GM18951 (cell line): Measurements from ENCODE around the gene RASSF1.

Source experiments
- POLR2A ChIP-seq: IDR thresholded peaks from 4 replicates; pipeline ENCODE4 v1.6.1; 2011; ENCODE audit warnings: mild to moderate bottlenecking; ENCODE audit not compliant: insufficient read length, insufficient read depth; ENCODE audit errors: extremely low read depth
- in situ Hi-C: fragments of 300-500 bp; cut with MboI; formaldehyde crosslinking; loops from one replicate; pipeline ENCODE4 v1.12.0; 2022; ENCODE audit warnings: low sequenced_read_pairs, mixed read lengths, inconsistent platforms; ENCODE audit not compliant: unreplicated experiment

The RASSF1 gene

DNA sequence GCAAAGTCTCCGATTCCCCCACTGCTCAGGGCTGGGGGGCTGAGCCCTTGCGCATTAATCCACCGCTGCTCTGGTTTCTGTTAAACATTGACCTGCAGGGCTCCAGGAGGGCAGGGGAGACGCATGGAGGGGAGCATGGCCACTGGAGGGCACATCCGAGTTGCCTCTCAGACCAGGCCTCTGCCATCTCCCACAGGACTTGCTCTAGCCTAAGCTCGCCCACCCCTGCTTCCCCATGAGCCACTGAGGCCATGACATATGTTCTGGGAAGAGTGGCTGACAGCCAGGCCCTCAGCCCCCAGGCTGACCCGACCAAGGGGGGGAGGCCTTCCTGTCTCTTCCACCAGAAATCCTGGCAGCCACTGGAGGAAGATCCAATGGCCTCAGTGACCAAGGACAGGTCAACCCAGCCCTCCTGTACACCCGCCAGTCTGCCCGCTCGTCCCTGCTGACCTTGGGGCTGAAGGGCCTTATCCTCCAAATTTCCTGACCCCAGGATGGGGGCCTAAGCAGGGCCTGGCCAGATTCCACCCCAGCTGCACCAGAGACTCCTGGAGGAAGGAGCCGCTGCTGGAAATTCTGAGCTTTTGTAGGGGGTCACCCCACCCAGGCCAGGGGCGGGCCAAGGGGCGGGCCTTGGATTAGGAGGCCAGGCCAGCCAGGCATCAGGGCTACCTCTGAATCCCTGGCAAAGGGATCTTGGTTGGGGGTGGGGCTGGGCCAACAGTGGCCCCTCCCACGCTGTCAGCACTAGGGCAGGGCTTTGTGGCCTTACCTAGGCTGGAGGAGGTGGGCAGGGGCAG lies 37.4 kb downstream of the RASSF1 start, which contains the start of gene HYAL1:
HYAL1 (minus strand) TSS at position 562 of the 803 bp plus-strand sequence. CDS start 618 bp downstream, outside the sequence.
- in situ Hi-C loops: no loop called here
- TF ChIP-seq POLR2A: no peak

DNA sequence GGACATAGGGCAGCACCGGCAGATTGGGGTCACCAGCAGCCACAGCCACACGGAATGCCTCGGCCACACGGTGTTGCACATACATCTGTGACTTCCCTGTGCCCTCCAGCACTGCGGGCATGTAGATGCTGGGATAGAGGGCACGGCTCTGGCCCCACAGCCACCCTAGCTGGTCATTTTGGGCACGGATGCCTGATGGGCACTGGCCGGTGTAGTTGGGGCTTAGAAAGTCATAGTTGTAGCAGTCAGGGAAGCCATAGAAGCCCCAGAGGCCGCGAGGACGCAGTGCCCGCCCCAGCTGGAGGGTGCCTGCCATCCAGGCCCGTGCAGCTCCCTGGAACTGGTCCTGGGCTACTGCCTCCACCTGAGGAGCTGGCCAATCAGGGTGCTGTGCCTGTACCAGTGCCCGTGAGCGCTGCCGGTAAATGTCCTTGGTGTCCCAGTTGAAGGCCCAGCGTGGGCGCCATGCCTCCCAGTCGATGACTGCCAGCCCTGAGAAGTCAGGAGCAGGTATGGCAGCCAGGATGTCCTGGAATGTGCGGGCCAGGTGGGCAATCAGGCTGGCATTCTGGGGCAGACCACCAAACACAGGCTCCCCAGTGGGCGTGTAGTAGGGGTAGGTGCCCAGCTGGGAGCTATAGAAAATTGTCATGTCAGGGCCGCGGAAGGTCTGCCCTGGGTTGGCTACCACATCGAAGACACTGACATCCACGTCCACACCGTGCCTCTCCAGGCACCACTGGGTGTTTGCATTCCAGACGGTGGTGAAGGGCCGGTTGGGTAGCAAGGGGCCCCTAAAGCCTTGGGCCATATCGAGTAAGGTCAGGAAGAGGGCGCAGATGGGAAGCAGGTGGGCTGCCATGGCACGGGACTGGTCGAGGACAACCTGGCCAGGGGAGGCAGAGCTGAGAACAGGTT lies 38.3 kb downstream of the RASSF1 start:
- in situ Hi-C loops: no loop called here
- no peak for TF ChIP-seq POLR2A

GRCh38 chr3:50300681-50301254 lies 39.9 kb downstream of the RASSF1 start:
- TF ChIP-seq POLR2A: no peak
- in situ Hi-C loops: no loop called here

DNA sequence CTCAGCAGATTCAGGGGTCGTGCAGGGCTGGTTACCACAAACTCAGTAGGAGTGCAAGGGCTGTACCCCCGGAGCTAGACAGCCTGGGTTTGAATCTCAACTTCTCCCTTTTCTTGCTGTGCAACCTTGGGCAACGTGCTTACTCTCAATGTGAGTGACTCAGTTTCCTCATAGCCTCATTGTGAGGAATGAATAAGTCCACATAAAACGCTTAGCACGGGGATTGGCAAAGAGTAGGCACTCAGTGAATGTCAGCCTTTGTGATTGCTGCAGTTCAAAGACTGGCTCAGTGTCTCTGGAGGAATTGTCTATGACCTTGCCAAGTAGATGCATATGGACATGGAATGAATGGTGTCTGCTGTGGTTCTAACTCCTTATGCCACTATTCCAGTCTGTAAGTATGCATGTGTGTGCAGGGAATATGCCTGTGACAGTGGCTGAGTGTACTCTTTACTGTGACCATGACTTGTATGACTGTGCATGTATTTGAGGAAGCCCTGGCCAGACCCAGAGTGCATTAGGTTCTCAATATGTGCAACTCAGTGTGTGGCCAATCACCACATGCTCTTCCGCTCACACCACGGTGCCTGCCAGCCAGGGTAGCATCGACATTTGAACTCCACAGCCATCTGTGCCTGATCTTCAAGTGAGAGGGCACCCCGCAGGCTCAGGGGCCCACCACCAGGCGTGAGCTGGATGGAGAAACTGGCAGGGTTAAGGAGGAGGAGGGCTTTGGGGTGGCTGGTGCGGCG lies 40.5 kb downstream of the RASSF1 start:
- TF ChIP-seq POLR2A: no peak
- in situ Hi-C loops: no loop called here

- in situ Hi-C loops: no loop called here
- no peak for TF ChIP-seq POLR2A
Observed at GRCh38 chr3:50299638-50299928, 41.1 kb downstream of the RASSF1 start.

DNA sequence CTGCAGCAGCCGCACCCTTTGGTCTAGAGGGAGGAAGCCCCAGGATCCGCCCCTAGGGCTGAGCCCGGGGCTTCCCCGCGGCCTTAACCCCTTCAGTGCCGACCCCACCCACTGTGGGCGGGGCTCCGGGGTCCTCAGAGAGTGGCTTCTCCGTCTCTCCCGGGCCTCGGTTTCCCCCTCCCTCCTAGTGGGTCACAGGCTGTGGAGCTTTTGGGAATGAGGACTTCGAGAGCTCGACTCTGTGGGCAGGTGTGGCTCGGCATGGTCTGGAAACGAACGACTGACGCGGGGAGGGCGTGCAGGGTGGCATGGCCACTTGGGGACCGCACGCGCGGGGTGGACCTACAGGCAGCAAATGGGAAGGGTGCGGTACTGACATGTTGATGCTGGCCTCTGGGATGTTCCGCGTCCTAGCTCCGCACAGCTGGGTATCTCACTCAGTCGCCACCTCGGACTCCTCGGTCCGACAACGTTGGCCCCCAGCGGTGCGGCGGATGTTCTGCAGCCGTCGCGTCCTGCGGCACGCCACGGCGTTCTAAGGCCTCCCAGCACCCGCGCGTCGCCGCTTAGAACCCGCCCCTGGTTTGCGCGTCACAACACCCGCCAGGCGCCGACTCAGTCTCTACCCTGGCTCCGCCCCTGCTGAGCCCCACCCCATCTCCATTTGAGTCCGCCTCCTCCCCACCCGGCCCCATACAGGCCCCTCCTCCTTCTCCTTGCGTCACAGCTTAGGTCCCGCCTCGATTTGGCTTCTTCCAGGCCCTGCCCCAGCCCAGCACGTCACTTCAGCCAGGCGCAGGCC lies 41.6 kb downstream of the RASSF1 start, which contains the start of the genes HYAL3 and NAA80:
HYAL3 (minus strand) TSS at position 570 of the 802 bp plus-strand sequence. CDS start 3,803 bp downstream, outside the sequence.
NAA80 (minus strand) TSS at position 570 of the 802 bp plus-strand sequence. CDS start 1,942 bp downstream, outside the sequence.
- TF ChIP-seq POLR2A: peak; percentile 89
- in situ Hi-C loops: no loop called here

GRCh38 chr3:50297896-50298725 lies 42.5 kb downstream of the RASSF1 start:
- no peak for TF ChIP-seq POLR2A
- in situ Hi-C loops: no loop called here

GRCh38 chr3:50297384-50297775 lies 43.3 kb downstream of the RASSF1 start:
- in situ Hi-C loops: no loop called here
- no peak for TF ChIP-seq POLR2A

DNA sequence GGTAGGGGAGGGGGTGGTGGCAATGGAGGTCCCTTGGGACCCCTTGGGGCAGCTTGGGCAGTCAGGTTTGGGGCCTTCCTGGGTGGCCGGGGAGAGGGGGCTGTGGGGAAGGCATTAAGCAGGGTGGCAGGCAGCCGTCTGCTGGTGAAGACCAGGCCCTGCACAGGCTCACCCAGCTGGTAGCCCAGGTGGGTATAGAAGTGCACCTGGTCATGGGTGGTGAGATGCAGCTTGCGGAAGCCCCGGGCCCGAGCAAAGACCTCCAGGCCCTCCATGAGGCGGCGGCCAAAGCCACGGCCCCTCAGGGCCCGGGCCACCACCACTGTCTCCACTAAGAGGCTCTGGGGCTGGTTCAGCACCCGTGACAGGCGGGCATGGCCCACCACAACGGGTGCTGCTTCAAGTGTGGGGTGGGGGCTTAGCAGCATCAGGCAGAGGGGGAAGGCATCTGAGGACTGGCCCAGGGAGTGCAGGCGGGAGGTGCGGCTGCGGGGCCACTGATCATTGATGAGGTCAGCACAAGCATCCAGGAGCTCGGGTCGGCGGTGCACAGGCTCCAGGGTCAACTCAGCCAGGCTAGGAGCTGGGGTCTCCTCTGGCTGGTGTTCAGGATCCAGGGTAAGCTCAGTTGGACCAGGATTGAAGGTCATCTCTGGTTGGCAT lies 43.8 kb downstream of the RASSF1 start:
- no peak for TF ChIP-seq POLR2A
- in situ Hi-C loops: no loop called here

- in situ Hi-C loops: no loop called here
- TF ChIP-seq POLR2A: no peak
Observed at GRCh38 chr3:50295553-50296431, 44.8 kb downstream of the RASSF1 start.
